Chondrocyte (in vitro differentiated cells): Measurements from ENCODE around the gene PDE5A. TPM values are rescaled to one million over a fixed set of nuclear protein-coding genes. Genes with fewer than 3 reads are reported as not detected.
A peak's percentile ranks its signal among the peaks of the same experiment; 100 is the strongest.

ENCODE experiments used
- DNase-seq: peaks from one replicate; pipeline ENCODE4 v3.0.0; 2021; ENCODE audit warnings: mixed read lengths, low spot score
- H3K27ac Mint-ChIP-seq: one replicate; pipeline ENCODE4 v1.8.0; 2021; ENCODE audit warnings: mild to moderate bottlenecking, moderate library complexity, mixed read lengths; ENCODE audit not compliant: unreplicated experiment
- H3K27me3 Mint-ChIP-seq: 2 replicates; pipeline ENCODE4 v1.8.0; 2021; ENCODE audit warnings: low read depth, mixed read lengths
- H3K36me3 Mint-ChIP-seq: 2 replicates; pipeline ENCODE4 v1.8.0; 2021; ENCODE audit warnings: low read depth, mixed read lengths
- H3K4me1 Mint-ChIP-seq: 2 replicates; pipeline ENCODE4 v1.8.0; 2021; ENCODE audit warnings: low read depth, mild to moderate bottlenecking, mixed read lengths
- H3K4me3 Mint-ChIP-seq: one replicate; pipeline ENCODE4 v1.8.0; 2021; ENCODE audit warnings: mild to moderate bottlenecking, moderate library complexity, mixed read lengths; ENCODE audit not compliant: unreplicated experiment
- H3K9me3 Mint-ChIP-seq: 2 replicates; pipeline ENCODE4 v1.8.0; 2021; ENCODE audit warnings: low read depth, mixed read lengths
- CTCF ChIP-seq: fragments of 200-600 bp; sonication (generic); IDR thresholded peaks from 2 replicates; pipeline ENCODE4 v1.5.0; 2021; ENCODE audit warnings: antibody characterized with exemption, mild to moderate bottlenecking, moderate library complexity
- total RNA-seq: library from RNA; stranded (reverse); gene quantifications from 3 replicates; pipeline ENCODE4 v1.2.1, GENCODE V29; 2021

Gene PDE5A
- total RNA-seq, 1 donor from 2014 or later, result 21.8 TPM

- Mint-ChIP-seq H3K27me3 (no peaks in the 10 kb centered on the region), H3K9me3 (no peaks in the 10 kb centered on the region), H3K36me3 (peaks cover 10% of the 10 kb centered on the region), H3K27ac (peak overlapping the region; percentile 56), H3K4me1 (peaks cover 53% of the 10 kb centered on the region), H3K4me3 (no peak overlapping the region)
- DNase-seq, result no peak
- TF ChIP-seq CTCF, result no peak
Measured at GRCh38 chr4:119506806-119507205, 121.8 kb downstream of the PDE5A start.

GRCh38 chr4:119504616-119505015, 124.0 kb downstream of the PDE5A start:
- H3K27ac Mint-ChIP-seq, result no peak overlapping the region
- peaks cover 17% of the 10 kb centered on the region for H3K36me3 Mint-ChIP-seq
- H3K27me3 Mint-ChIP-seq, result no peaks in the 10 kb centered on the region
- no peak for TF ChIP-seq CTCF
- H3K9me3 Mint-ChIP-seq, result no peaks in the 10 kb centered on the region
- DNase-seq, result no peak
- H3K4me3 Mint-ChIP-seq, result no peak overlapping the region
- H3K4me1 Mint-ChIP-seq, result peaks cover 32% of the 10 kb centered on the region

- no peak overlapping the region for H3K4me3 Mint-ChIP-seq
- no peaks in the 10 kb centered on the region for H3K9me3 Mint-ChIP-seq
- H3K27me3 Mint-ChIP-seq, result no peaks in the 10 kb centered on the region
- DNase-seq, result no peak
- no peak for TF ChIP-seq CTCF
- peaks cover 16% of the 10 kb centered on the region for H3K36me3 Mint-ChIP-seq
- H3K4me1 Mint-ChIP-seq, result peaks cover 20% of the 10 kb centered on the region
- H3K27ac Mint-ChIP-seq, result no peak overlapping the region
Measured at GRCh38 chr4:119501740-119502139, 126.9 kb downstream of the PDE5A start.

GRCh38 chr4:119498527-119498926, 130.1 kb downstream of the PDE5A start:
- Mint-ChIP-seq H3K27ac (peak overlapping the region; percentile 76), H3K4me3 (no peak overlapping the region), H3K36me3 (peaks cover 13% of the 10 kb centered on the region), H3K9me3 (no peaks in the 10 kb centered on the region), H3K4me1 (peaks cover 12% of the 10 kb centered on the region), H3K27me3 (no peaks in the 10 kb centered on the region)
- TF ChIP-seq CTCF, result no peak
- DNase-seq, result no peak

GRCh38 chr4:119493886-119494285, 134.7 kb downstream of the PDE5A start:
- Mint-ChIP-seq H3K36me3 (peaks cover 5% of the 10 kb centered on the region), H3K27me3 (no peaks in the 10 kb centered on the region), H3K9me3 (no peaks in the 10 kb centered on the region), H3K4me3 (no peak overlapping the region), H3K4me1 (peaks cover 11% of the 10 kb centered on the region), H3K27ac (no peak overlapping the region)
- no peak for DNase-seq
- no peak for TF ChIP-seq CTCF
